HG02798 (cell line): ENCODE measurements around the gene GALNT2.

ENCODE experiments used
- ATAC-seq: cut with Tn5 transposase; IDR thresholded peaks from one replicate; pipeline ENCODE4 v1.9.1; 2021; ENCODE audit warnings: mild to moderate bottlenecking; ENCODE audit not compliant: unreplicated experiment, poor library complexity

GALNT2 gene

DNA sequence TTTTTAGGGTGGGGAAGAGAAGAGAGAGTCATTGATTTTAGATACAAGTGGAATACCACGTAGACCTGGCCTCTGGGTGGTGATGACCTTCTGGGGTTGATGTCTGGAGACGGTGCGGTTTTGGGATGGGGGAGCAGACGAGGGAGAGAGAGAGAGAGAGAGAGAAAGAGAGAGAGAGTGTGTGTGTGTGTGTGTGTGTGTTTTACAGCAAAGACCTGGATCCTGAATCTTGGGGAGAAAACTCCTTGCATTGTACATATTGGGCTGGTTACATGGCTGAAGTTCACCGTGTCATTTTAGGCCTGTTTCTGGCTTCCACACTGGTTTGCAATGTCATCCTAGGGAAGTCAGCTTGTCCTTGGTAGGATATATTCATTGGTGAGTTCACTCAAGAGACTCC lies 89.0 kb downstream of the GALNT2 start:
- no peak for ATAC-seq

DNA sequence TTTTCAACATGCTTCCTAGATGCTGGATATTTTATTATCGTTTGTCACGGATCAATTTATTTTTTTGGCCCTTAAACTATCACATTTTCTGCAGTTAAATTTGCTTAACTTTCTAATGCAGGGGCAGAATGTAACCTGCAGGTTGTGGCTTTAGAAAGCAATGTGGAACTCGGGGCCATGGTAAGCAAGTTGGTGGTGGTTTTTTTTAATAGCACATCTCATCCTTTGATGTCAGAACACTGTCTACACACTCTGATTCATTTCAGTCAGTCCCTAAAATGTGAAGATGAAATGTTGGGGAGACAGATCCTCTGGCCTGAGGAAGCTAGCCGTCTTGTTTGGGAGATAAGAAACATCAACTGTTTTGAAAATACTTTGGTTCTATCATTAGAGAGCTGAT lies 89.5 kb downstream of the GALNT2 start:
- ATAC-seq, result no peak

DNA sequence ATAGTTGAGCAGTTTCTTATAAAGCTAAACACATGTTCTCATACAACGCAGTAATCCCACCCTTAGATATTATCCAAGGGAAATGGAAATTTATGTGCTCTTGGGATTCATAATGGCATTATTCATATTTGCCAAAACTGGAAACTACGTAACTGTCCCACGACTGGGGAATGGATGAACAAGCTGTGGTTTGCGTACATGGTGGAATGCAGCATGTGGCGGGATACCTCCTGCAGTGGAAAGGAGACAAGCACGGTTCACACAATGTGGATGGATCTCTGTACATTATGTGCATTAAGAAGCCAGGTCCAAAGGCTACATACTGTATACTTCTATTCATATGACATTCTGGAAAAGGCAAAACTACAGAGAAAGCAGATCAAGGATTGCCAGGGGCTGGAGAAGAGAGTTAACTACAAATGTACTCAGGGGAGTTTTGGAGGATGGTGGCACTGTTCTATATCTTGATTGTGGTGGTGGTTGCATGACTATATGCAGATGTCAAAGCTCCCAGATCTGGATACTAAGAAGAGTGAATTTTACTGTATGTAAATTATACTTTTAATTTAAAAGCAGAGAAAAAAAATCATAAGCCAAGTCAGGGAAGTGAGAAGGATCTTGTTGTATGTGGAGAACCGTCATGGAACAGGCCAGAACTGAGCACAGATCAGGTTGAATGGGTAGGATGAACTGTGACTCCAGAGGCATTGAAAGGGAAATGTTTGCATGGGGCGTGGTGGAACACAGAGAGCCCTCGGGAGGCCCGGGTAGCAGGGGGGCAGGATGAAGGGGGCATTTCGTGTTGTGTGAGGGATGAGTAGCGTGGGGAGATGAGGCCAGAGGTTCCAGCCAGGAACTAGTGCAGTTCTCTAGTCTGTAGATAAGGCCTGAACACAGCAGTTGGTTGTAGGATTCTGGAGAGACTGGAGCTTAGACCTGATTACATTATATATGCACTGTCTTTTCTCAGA lies 90.7 kb downstream of the GALNT2 start:
- no peak for ATAC-seq

DNA sequence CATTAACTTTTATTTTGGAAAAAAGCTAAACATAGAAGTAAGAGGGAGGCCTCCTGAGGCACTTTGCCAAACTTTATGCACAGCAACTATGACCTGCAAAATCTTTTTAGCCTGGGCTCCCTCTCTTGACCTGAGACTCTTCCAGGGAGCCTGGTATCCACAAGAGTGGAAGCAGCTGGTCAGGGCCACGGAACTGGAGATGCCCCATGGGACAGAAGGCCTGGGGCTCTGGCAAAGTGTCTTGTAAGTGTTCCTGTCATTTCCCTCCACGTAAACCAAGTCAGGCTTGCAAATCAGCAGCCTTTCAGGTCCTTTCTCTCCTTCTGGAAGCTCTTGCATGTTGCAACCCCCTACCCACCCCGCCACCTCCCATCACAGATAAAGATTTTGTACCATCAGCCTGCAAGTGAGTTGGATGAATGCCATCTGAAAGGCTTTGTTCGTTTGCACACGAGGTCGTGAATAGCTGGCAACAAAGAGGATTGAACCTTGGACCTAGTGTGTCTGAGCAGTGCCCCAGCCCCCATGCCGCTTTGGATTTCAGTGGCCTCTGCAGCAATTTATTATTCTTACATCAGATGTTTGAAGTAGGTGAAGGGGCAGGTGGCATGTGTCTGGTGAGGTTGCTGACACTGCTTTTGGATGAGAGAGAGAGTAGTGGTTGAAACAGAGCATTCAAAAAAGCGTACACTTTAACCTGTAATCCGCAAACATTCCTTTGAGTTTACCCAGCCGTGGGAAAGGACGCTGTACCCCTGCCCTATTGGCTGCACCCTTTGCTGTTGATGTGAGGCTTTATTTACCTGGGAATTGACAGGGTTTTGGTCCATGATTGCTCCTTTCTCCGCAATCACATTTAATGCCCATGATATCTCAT lies 91.6 kb downstream of the GALNT2 start:
- no peak for ATAC-seq

DNA sequence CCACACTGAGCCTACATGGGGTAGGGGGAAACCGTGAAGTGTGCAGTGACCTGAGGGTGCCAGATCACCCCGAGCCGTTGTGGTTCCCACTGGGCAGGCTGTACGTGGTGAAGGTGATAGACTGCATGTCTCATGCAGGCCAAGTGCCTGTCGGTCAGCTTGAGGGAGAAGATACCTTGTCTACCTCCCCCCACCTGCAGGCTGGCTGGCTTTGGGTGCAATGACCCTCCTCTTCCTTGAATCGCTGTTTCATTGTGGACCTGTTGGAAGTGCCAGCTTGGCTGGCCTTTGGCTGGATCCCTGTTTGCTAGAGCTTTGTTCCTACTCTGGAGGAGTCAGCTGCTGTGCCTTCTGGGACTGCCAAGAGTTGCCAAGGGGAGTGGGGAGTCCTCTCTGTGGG lies 92.5 kb downstream of the GALNT2 start:
- no peak for ATAC-seq

DNA sequence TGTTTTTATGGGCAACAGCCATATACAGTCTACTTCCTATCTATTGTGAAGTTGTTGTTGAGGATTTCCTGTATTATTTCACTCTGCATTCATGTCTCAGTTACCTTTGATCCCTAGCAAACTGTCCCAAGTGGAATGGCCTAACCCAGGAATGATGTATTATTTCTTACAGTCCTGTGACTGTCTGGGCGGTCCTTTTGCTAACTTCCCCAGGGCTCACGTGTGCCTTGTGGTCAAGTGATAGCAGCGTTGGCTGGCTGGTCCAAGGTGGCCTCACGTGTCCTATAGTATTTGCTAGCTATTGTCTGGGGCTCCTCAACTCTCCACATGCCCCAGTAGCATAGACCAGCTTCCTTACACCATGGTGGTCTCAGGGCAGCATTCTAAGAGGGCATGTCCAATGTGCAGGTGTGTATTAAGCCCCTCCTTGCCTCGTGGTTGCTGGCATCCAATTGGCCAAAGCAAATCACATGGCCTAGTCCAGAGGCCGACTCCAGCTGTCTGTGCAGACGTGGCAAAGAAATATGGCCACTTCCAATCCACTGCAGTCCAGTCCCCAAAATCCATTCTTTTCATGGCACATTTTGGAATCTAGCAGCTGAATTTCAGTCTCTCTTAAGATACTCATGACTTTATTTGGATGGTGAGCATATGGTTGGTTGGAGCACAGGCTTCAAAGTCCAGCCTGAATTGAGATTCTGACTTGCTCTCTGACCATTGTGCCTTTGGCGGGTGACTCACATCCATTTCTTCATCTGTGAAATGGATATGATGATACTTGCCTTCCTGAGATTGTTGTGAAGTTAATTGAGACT lies 94.1 kb downstream of the GALNT2 start:
- no peak for ATAC-seq

- no peak for ATAC-seq
Observed at GRCh38 chr1:230163205-230163604, 96.2 kb downstream of the GALNT2 start.

- ATAC-seq, result no peak
Observed at GRCh38 chr1:230163719-230164118, 96.7 kb downstream of the GALNT2 start.

GRCh38 chr1:230165536-230165935 lies 98.5 kb downstream of the GALNT2 start:
- ATAC-seq, result no peak

- no peak for ATAC-seq
Observed at GRCh38 chr1:230166366-230167132, 99.5 kb downstream of the GALNT2 start.

GRCh38 chr1:230167419-230167852 lies 100.4 kb downstream of the GALNT2 start:
- ATAC-seq, result peak; percentile 53

DNA sequence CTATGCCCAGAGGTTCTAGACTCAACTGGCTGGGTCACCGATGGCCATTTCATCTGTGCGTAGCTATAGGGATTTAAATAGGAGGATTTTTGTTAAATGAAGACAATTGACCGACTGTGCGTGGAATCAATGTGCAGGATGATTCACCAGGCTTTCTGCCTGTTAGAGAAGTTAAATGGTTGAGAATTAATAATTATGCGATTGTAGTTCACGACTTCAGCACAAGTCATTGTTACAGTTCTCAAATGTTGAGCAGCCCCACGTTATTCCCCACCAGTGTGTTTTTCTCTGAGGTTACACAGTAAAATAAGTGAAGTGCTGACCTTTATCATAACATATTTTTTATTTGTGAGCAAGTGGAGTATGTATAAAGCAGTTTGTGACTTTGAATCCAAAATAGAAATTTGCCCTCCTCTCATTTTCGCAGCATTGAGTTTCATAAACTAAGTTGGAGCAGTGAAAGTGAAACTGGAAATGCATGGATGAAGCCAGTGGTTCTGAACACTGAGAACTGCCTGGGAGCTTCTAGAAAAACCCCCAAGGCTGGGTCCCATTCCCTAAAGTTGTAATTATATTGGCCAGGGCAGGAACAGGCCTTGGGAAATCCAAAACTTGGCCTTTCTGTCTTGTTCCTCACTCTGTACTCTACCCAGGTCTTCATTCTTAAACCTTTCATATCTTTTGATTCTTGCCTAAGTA lies 102.6 kb downstream of the GALNT2 start:
- ATAC-seq, result peak; percentile 39

DNA sequence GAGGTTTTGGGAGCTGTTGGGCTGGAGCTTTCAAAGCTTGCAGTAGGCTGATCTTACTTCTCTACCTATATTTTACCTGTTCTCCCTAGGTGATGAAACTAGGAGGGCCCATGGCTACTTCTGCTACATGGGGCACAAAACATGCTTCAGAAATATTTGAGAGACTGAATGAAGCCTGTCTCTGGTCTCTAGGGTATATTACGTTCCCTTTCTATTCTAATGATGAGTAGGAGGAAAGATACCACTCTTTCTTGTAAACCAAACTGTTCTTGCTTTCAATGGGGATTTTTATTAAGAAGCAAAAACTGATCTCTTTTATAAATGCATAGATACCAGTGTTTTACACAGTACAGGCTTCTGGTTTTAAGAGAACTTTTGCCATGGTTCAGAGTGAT lies 103.1 kb downstream of the GALNT2 start:
- peak; percentile 49 for ATAC-seq

- ATAC-seq, result peak; percentile 11
Observed at GRCh38 chr1:230170622-230171021, 103.6 kb downstream of the GALNT2 start.

DNA sequence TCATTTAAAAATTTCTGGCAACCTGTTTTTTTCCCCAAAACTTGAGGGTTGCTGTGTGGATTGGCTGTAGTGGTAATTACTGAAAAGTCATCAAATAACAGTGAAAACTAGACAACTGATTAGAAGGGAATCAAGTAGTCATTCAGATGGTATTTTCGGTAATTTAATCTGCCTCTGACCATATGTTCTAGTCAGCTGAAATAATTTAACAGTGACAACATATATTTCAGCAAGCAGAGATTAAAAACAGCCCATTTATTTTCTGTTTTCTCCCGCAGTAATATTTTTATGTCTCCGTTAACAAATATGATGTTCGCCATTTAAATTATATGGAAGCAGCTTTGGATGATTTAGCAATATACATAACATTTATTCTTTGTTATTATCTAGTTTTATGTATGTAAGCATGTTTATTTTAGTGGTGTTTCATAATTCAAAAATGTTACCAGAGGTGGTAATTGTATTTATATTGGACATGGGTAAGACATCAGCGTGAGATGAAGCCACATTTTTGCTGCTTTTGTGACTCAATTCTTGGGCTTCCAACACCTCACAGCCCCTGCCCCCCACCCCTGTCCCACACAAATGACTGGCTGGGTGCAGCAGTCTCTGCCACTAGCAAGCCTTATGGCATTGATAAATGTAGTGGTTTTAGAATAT lies 104.4 kb downstream of the GALNT2 start:
- no peak for ATAC-seq

DNA sequence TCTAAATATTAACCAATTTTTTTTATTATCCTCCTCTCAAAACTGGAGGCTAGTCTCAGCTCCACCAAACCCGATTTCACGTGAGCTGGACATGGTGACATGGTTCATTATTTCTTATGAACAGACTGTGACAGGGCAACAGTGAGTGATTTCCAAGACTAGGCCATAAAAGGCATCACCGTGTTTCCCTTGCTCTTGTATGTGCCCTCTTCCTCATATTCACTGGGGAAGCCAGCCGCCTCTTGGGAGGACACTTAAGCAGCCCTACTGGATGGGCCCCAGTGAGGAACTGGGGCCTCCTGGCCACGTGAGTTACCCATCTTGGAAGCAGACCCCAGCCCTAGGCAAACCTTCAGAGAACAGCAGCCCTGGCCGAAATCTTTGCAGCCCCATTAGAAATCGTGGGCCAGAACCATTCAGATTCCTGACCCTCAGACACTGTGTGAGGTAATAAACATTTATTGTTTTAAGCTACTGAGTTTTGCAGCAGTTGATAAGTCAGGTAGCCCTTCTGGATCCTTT lies 105.0 kb downstream of the GALNT2 start:
- ATAC-seq, result no peak

DNA sequence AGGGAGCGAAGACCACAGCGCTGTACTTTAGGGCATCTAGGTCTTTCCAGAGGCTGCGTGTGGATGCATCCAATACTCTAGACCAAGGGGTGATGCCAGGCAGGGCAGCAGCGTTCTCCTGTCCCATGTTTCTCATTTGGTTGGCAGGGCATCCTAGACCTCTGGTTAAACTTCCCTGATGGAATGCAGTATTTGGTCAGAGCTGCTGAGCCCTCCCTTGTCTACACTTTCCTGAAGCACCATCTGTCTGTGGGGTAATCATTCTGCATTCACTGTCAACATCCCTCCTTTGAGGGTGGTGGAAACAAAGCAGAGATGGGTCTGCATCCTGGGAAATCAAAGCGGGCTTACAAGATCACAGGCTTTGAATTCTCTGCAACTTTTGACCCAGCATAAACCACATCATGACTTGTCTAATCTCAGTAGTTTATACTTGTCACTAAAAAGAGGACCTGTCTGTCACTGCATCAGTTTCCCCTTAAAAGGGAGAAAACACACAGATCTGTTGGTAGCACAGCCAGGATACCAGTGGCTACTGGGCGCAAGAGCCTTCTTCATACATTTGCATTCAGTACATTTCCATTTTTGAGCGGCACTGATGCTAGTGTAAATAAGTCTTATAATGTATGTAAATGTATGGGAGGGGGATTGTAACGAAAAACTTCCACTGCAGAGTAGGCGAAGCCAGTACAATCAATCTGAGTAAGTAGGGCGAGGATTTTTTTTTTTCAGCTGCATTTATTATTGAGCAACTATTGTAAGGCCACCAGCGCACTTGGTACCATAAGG lies 106.3 kb downstream of the GALNT2 start:
- ATAC-seq, result no peak
